DND-41 (cell line): ENCODE measurements around the gene ZNF548.
A peak's percentile ranks its signal among the peaks of the same experiment; 100 is the strongest.

Source experiments
- ATAC-seq: fragments of 200-7000 bp; cut with Tn5 transposase; 3 replicates; pipeline ENCODE4 v1.9.1; 2021; ENCODE audit warnings: low read depth; ENCODE audit not compliant: insufficient read depth
- DNase-seq: peaks from one replicate; pipeline ENCODE4 v3.0.0-alpha.2; 2020
- H2AFZ ChIP-seq: 2 replicates; pipeline ENCODE4 v1.6.0; 2012; ENCODE audit warnings: low read depth, low read length
- H3K27ac ChIP-seq: 2 replicates; pipeline ENCODE4 v1.5.1; 2012; ENCODE audit warnings: low read length, inconsistent platforms
- H3K27me3 ChIP-seq: fragments of 200-600 bp; sonication (generic); 2 replicates; pipeline ENCODE4 v1.6.0; 2012; ENCODE audit warnings: low read length, mild to moderate bottlenecking, inconsistent platforms; ENCODE audit not compliant: insufficient read depth, poor library complexity
- H3K36me3 ChIP-seq: 2 replicates; pipeline ENCODE4 v1.5.1; 2012; ENCODE audit warnings: low read length, inconsistent platforms; ENCODE audit not compliant: insufficient read depth
- H3K4me1 ChIP-seq: 2 replicates; pipeline ENCODE4 v1.5.1; 2012; ENCODE audit warnings: mild to moderate bottlenecking, low read length; ENCODE audit not compliant: insufficient read depth
- H3K4me2 ChIP-seq: 2 replicates; pipeline ENCODE4 v1.6.0; 2012; ENCODE audit warnings: mild to moderate bottlenecking, moderate library complexity, low read length, inconsistent platforms; ENCODE audit not compliant: insufficient read depth
- H3K4me3 ChIP-seq, 2 experiments: fragments of 200-600 bp in 1 of 2; shearing (Covaris generic) in 1 of 2; 2 replicates each; pipeline ENCODE4 v1.5.1; 2012 to 2016; ENCODE audit warnings: inconsistent platforms in 2 of 2, low read length in 2 of 2, mild to moderate bottlenecking in 2 of 2, low read depth in 1 of 2, moderate library complexity in 1 of 2
- H3K79me2 ChIP-seq: 2 replicates; pipeline ENCODE4 v1.6.0; 2012; ENCODE audit warnings: low read length, inconsistent platforms; ENCODE audit not compliant: insufficient read depth
- H3K9ac ChIP-seq: 2 replicates; pipeline ENCODE4 v1.6.0; 2012; ENCODE audit warnings: low read depth, mild to moderate bottlenecking, inconsistent platforms, low read length, moderate library complexity
- H3K9me3 ChIP-seq: 2 replicates; pipeline ENCODE4 v1.5.1; 2012; ENCODE audit warnings: low read length, moderate library complexity, mild to moderate bottlenecking, inconsistent platforms; ENCODE audit not compliant: insufficient read depth, severe bottlenecking
- H4K20me1 ChIP-seq: 2 replicates; pipeline ENCODE4 v1.6.0; 2012; ENCODE audit warnings: low read length; ENCODE audit not compliant: insufficient read depth
- EZH2 ChIP-seq: IDR thresholded peaks from 3 replicates; pipeline ENCODE4 v1.6.1; 2012; ENCODE audit warnings: borderline replicate concordance, low read depth, mild to moderate bottlenecking, moderate library complexity, low read length, inconsistent platforms; ENCODE audit not compliant: severe bottlenecking
- TF ChIP-seq, protein P1 (sequence below): IDR thresholded peaks from 2 replicates; pipeline ENCODE4 v1.5.1; 2012; ENCODE audit warnings: borderline replicate concordance, low read length, moderate library complexity, mild to moderate bottlenecking; ENCODE audit not compliant: poor library complexity, severe bottlenecking; ENCODE audit errors: extremely low read depth

ZNF548 gene

DNA sequence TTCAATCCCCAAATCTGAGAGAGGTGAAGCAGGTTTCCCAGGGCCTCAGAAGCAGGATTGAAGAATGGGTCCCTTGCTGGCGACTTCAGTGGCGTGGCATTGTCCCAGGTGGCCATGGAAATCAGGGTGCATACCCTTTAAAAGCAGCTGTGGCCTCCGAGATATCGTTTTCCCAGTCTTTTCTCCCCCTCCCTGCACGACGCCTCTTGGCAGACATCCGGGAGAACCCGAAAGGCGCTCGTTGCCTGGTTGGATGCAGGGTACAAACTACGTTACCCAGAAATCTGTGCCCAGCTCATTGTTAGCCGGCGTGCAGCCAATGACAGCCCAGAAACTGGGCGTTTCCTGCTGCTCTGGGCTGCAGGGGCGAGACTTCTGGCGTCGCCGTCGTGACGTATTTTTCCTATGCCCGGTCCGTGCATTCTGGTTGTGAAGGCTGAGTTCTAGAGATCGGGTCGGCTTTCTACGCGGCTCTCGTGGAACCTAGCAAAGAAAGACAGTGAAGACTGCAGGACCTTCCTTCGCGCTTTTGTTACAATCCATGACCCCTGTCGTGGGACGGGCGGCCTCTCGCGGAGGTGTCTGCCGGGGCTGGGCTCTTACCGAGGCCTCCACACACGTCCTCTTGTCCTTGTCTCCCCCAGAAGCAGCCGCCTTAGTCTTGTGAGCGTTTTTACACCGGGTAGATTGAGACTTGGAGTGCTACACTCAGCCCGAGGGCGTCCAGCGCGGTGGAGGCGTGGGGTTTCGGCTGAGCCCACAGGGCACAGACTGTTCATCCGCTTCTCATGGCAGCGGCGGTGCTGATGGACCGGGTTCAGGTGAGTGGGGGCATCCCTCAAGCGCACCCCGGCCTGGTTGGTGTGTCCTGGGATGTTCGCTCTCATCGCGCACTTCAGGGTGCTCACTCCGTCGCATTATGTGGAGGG is 38.5 kb upstream of the ZNF548 start, which contains the start of gene ZNF304:
ZNF304 (plus strand) TSS at position 395 of the 929 bp plus-strand sequence; CDS start at position 789, 394 bp downstream.
- H3K4me3 ChIP-seq: peak within 1 kb of the TSS; percentile 81 to 82
- H3K4me1 ChIP-seq: peaks cover 31% of the 10 kb centered on the region
- no peaks in the 10 kb centered on the region for H3K27me3 ChIP-seq
- peaks cover 38% of the 10 kb centered on the region for H3K36me3 ChIP-seq
- peak within 1 kb of the TSS; percentile 79 for H3K27ac ChIP-seq
- ATAC-seq (peak; percentile 100), DNase-seq (peak; percentile 93)
- peaks cover 10% of the 10 kb centered on the region for H4K20me1 ChIP-seq
- no peaks in the 10 kb centered on the region for H3K9me3 ChIP-seq
- TF ChIP-seq, protein P1, sequence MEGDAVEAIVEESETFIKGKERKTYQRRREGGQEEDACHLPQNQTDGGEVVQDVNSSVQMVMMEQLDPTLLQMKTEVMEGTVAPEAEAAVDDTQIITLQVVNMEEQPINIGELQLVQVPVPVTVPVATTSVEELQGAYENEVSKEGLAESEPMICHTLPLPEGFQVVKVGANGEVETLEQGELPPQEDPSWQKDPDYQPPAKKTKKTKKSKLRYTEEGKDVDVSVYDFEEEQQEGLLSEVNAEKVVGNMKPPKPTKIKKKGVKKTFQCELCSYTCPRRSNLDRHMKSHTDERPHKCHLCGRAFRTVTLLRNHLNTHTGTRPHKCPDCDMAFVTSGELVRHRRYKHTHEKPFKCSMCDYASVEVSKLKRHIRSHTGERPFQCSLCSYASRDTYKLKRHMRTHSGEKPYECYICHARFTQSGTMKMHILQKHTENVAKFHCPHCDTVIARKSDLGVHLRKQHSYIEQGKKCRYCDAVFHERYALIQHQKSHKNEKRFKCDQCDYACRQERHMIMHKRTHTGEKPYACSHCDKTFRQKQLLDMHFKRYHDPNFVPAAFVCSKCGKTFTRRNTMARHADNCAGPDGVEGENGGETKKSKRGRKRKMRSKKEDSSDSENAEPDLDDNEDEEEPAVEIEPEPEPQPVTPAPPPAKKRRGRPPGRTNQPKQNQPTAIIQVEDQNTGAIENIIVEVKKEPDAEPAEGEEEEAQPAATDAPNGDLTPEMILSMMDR: no peak
- no peak for TF ChIP-seq EZH2
- peak within 1 kb of the TSS; percentile 76 for H3K9ac ChIP-seq
- peaks cover 40% of the 10 kb centered on the region for H3K79me2 ChIP-seq
- H2AFZ ChIP-seq: peak within 1 kb of the TSS; percentile 84
- H3K4me2 ChIP-seq: peak within 1 kb of the TSS; percentile 94

DNA sequence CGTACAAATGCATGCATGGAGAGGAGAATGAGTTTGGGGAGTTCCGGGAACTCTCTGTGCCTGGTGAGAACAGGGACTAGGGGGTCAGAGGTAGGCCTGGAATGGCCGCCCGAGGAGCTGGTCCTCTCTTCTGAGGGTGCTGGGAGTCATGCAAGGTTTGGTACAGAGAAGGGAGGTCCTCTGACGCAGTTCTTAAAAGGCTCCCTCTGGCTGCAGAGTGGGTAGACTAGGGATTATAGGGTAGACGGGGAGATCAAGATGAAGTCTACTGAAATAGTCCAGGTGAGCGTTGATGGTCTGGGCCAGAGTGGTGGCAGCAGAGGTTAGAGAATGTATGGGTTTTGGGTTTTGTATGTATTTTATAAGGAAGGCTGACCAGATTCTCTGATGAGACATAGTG is 37.8 kb upstream of the ZNF548 start:
- Histone ChIP-seq H3K27ac (peak overlapping the region; percentile 69), H2AFZ (peak overlapping the region; percentile 84; the same call in 1 of the 2 replicates), H3K36me3 (peaks cover 45% of the 10 kb centered on the region), H3K9ac (peak overlapping the region; percentile 76), H3K4me3 (peak overlapping the region; percentile 81 to 82), H3K79me2 (peaks cover 40% of the 10 kb centered on the region), H4K20me1 (peaks cover 10% of the 10 kb centered on the region), H3K4me1 (peaks cover 31% of the 10 kb centered on the region), H3K27me3 (no peaks in the 10 kb centered on the region), H3K4me2 (peak overlapping the region; percentile 94), H3K9me3 (no peaks in the 10 kb centered on the region)
- ATAC-seq: no peak
- no peak for DNase-seq
- TF ChIP-seq EZH2: no peak
- TF ChIP-seq, protein P1: no peak

DNA sequence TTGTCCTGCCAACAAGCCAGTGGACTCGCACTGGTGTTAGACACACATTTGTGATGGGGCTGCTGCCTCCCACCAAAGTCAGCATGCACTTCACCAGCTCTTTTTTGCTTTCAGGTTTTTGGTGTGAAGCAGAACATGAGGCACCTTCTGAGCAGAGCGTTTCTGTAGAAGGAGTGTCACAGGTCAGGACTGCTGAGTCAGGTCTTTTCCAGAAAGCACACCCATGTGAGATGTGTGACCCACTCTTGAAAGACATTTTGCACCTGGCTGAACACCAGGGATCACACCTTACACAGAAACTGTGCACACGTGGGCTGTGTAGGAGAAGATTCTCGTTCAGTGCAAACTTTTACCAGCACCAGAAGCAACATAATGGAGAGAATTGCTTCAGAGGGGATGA is 33.7 kb upstream of the ZNF548 start:
- H3K79me2 ChIP-seq: peaks cover 47% of the 10 kb centered on the region

More for the DNA sequence above, 33.7 kb upstream of the ZNF548 start:
- Histone ChIP-seq H4K20me1 (peaks cover 10% of the 10 kb centered on the region), H3K4me1 (peaks cover 22% of the 10 kb centered on the region), H3K27me3 (no peaks in the 10 kb centered on the region), H3K4me2 (no peak overlapping the region), H3K9ac (no peak overlapping the region), H2AFZ (no peak overlapping the region), H3K36me3 (peaks cover 68% of the 10 kb centered on the region), H3K4me3 (no peak overlapping the region), H3K27ac (no peak overlapping the region), H3K9me3 (no peaks in the 10 kb centered on the region)
- DNase-seq (no peak), ATAC-seq (no peak)
- TF ChIP-seq, protein P1: no peak
- TF ChIP-seq EZH2: no peak
